ENCODE results near the gene DAPK2. TPM values are rescaled to one million over a fixed set of nuclear protein-coding genes. Genes with fewer than 3 reads are reported as not detected.
A peak's percentile ranks its signal among the peaks of the same experiment; 100 is the strongest.

DAPK2 gene
- total and polyA plus RNA-seq, 2 of the 13 experiments (the other 11 are each of a cell fraction or from before 2014, with no cell fraction given), result 0.33 to 0.63 TPM

DNA sequence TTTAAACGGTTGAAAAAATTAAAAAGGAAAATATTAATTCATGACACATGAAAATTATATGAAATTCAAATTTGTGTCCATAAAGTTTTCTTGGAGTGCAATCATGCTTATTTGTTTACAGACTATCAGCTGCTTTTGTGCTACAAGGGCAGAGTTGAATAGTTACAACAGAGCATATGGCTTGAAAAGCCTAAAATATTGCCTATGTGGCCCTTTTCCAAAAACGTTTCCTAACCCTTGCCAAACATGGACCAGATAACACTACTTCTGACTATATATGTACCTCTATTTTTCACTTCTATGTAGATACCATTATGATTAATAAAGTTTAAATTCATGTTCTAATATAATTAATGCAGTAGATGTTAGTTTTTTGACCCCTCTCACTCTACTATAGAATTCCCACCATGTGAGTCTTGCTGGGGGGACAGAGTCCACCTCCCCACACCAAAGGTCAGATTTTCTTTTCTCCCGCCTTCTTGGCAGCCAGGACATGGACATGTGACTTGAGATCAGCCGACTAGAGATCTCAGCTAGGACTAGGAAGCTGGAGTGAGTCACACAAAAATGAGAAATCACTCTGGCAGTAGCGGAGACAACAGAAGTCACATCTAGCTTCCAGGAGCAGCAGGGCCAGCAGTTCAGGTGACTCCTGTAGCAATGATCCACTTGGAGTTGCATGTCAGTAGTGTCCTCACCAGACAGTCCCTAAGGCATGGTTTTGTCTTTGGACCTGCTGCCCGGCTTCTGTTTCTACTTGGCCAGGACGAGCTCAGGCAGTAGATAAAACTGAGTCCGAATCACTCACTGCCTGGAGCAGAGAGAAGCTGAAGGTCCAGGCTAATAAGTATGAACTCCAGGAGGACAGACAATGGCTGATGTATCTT lies 24.9 kb upstream of the DAPK2 start (continued):
- TF ChIP-seq, protein P1, sequence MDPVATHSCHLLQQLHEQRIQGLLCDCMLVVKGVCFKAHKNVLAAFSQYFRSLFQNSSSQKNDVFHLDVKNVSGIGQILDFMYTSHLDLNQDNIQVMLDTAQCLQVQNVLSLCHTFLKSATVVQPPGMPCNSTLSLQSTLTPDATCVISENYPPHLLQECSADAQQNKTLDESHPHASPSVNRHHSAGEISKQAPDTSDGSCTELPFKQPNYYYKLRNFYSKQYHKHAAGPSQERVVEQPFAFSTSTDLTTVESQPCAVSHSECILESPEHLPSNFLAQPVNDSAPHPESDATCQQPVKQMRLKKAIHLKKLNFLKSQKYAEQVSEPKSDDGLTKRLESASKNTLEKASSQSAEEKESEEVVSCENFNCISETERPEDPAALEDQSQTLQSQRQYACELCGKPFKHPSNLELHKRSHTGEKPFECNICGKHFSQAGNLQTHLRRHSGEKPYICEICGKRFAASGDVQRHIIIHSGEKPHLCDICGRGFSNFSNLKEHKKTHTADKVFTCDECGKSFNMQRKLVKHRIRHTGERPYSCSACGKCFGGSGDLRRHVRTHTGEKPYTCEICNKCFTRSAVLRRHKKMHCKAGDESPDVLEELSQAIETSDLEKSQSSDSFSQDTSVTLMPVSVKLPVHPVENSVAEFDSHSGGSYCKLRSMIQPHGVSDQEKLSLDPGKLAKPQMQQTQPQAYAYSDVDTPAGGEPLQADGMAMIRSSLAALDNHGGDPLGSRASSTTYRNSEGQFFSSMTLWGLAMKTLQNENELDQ (CRISPR knock-in tag; IDR thresholded peaks at IDR 0.05; ENCODE audit: borderline replicate concordance), result no peak
- TF ChIP-seq, protein P2, sequence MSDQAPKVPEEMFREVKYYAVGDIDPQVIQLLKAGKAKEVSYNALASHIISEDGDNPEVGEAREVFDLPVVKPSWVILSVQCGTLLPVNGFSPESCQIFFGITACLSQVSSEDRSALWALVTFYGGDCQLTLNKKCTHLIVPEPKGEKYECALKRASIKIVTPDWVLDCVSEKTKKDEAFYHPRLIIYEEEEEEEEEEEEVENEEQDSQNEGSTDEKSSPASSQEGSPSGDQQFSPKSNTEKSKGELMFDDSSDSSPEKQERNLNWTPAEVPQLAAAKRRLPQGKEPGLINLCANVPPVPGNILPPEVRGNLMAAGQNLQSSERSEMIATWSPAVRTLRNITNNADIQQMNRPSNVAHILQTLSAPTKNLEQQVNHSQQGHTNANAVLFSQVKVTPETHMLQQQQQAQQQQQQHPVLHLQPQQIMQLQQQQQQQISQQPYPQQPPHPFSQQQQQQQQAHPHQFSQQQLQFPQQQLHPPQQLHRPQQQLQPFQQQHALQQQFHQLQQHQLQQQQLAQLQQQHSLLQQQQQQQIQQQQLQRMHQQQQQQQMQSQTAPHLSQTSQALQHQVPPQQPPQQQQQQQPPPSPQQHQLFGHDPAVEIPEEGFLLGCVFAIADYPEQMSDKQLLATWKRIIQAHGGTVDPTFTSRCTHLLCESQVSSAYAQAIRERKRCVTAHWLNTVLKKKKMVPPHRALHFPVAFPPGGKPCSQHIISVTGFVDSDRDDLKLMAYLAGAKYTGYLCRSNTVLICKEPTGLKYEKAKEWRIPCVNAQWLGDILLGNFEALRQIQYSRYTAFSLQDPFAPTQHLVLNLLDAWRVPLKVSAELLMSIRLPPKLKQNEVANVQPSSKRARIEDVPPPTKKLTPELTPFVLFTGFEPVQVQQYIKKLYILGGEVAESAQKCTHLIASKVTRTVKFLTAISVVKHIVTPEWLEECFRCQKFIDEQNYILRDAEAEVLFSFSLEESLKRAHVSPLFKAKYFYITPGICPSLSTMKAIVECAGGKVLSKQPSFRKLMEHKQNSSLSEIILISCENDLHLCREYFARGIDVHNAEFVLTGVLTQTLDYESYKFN (CRISPR knock-in tag; conservative IDR thresholded peaks at IDR 0.05), result peak; percentile 34; the same call in 1 of the 2 replicates
- no peak for TF ChIP-seq ZFP41 (CRISPR knock-in tag; IDR thresholded peaks at IDR 0.05; ENCODE audit: borderline replicate concordance)
- TF ChIP-seq, protein P3, sequence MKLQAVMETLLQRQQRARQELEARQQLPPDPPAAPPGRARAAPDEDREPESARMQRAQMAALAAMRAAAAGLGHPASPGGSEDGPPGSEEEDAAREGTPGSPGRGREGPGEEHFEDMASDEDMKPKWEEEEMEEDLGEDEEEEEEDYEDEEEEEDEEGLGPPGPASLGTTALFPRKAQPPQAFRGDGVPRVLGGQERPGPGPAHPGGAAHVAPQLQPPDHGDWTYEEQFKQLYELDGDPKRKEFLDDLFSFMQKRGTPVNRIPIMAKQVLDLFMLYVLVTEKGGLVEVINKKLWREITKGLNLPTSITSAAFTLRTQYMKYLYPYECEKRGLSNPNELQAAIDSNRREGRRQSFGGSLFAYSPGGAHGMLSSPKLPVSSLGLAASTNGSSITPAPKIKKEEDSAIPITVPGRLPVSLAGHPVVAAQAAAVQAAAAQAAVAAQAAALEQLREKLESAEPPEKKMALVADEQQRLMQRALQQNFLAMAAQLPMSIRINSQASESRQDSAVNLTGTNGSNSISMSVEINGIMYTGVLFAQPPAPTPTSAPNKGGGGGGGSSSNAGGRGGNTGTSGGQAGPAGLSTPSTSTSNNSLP (IDR thresholded peaks at IDR 0.05; ENCODE audit: low read depth, low read length), result no peak
- no peak for TF ChIP-seq ZNF850 (CRISPR knock-in tag; conservative IDR thresholded peaks at IDR 0.05)
- peak in 1 of 2 experiments; percentile 54; a peak in 2 of 4 replicates for TF ChIP-seq NR2F1 (CRISPR knock-in tag; IDR thresholded peaks at IDR 0.05)
- TF ChIP-seq ETV5 (CRISPR knock-in tag; IDR thresholded peaks at IDR 0.05; ENCODE audit: borderline replicate concordance), result peak; percentile 10; the same call in 1 of the 2 replicates
- no peak for TF ChIP-seq JUNB (CRISPR knock-in tag; IDR thresholded peaks at IDR 0.05; ENCODE audit: borderline replicate concordance)
- TF ChIP-seq, protein P4, sequence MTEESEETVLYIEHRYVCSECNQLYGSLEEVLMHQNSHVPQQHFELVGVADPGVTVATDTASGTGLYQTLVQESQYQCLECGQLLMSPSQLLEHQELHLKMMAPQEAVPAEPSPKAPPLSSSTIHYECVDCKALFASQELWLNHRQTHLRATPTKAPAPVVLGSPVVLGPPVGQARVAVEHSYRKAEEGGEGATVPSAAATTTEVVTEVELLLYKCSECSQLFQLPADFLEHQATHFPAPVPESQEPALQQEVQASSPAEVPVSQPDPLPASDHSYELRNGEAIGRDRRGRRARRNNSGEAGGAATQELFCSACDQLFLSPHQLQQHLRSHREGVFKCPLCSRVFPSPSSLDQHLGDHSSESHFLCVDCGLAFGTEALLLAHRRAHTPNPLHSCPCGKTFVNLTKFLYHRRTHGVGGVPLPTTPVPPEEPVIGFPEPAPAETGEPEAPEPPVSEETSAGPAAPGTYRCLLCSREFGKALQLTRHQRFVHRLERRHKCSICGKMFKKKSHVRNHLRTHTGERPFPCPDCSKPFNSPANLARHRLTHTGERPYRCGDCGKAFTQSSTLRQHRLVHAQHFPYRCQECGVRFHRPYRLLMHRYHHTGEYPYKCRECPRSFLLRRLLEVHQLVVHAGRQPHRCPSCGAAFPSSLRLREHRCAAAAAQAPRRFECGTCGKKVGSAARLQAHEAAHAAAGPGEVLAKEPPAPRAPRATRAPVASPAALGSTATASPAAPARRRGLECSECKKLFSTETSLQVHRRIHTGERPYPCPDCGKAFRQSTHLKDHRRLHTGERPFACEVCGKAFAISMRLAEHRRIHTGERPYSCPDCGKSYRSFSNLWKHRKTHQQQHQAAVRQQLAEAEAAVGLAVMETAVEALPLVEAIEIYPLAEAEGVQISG (CRISPR knock-in tag; IDR thresholded peaks at IDR 0.05), result no peak
- TF ChIP-seq MTF1 (CRISPR knock-in tag; IDR thresholded peaks at IDR 0.05), result no peak
- no peak for TF ChIP-seq ELF1 (CRISPR knock-in tag; IDR thresholded peaks at IDR 0.05)
- TF ChIP-seq HNF4A (CRISPR knock-in tag; IDR thresholded peaks at IDR 0.05), result peak; percentile 83
- no peak for TF ChIP-seq TBL1XR1 (IDR thresholded peaks at IDR 0.05; ENCODE audit: borderline replicate concordance, low read length, partially characterized antibody)
- TF ChIP-seq, protein P5, sequence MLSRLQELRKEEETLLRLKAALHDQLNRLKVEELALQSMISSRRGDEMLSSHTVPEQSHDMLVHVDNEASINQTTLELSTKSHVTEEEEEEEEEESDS (CRISPR knock-in tag; IDR thresholded peaks at IDR 0.05; ENCODE audit: borderline replicate concordance), result no peak
- no peak for TF ChIP-seq MAF1 (CRISPR knock-in tag; IDR thresholded peaks at IDR 0.05; ENCODE audit: borderline replicate concordance)

Measured in HepG2 (cell line).